GM21619 (cell line): Measurements from ENCODE around the gene LRRC42.
"Not testable (repeated sequence)": the region's sequence is repeated elsewhere in the genome, so short reads cannot be mapped to it uniquely, and the experiment has no call there.

Source experiments
- ATAC-seq: cut with Tn5 transposase; IDR thresholded peaks from one replicate; pipeline ENCODE4 v1.9.1; 2021; ENCODE audit not compliant: unreplicated experiment

The LRRC42 gene

DNA sequence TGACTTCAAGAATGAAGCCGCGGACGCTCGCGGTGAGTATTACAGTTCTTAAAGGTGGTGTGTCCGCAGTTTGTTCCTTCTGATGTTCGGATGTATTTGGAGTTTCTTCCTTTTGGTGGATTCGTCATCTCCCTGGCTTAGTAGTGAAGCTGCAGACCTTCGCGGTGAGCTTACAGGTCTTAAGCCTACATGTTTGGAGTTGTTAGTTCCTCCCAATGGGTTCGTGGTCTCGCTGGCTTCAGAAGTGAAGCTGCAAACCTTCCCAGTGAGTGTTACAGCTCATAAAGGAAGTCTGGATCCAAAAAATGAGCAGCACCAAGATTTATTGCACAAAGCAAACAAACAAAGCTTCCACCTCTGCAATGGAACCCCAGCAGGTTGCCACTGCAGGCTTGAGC, 57.1 kb downstream of the LRRC42 start:
- no peak for ATAC-seq

- not testable (repeated sequence) for ATAC-seq
Measured at GRCh38 chr1:54003750-54004480, 57.8 kb downstream of the LRRC42 start.

- no peak for ATAC-seq
Measured at GRCh38 chr1:54004481-54005049, 58.4 kb downstream of the LRRC42 start.

GRCh38 chr1:54006508-54006907, 60.4 kb downstream of the LRRC42 start:
- ATAC-seq = no peak

GRCh38 chr1:54007613-54008012, 61.5 kb downstream of the LRRC42 start:
- ATAC-seq = no peak

GRCh38 chr1:54008876-54009275, 62.7 kb downstream of the LRRC42 start:
- ATAC-seq = no peak

- no peak for ATAC-seq
Measured at GRCh38 chr1:54009406-54009805, 63.3 kb downstream of the LRRC42 start.

DNA sequence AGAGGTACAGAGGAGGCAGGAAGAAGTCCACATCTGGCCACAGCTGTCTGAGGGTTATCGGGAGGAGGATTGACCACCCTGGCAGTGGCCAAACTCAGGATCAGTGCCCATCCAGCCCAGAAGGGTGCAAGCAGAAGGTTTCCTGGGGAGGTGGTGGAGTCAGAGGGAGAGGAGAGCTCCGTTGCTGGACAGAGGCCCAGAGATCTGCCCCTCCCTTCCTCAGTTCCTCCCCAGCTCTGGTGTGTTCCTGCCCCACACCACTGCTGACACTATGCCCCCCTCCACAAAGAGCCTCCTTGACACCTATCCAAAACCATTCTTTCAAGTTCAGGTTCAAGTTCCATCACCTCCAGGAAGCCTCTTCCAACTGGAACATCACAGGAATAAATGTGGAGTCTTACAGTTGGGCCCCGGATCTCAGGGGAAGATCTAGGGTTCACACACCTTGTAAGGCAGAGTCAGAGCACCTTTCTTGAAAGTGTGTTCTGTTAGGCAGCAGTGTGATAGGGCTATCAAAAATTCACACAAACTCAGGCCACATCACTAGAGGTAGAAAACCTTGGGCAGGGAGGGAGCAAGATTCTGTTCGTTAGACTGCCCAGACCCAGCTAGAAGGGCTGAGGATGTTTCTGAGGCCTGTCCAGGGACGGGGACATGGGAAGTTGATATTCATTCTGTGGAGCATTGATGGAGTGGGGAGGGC, 64.4 kb downstream of the LRRC42 start:
- no peak for ATAC-seq

GRCh38 chr1:54011316-54012007, 65.3 kb downstream of the LRRC42 start:
- no peak for ATAC-seq

- ATAC-seq = no peak
Measured at GRCh38 chr1:54012008-54012325, 65.8 kb downstream of the LRRC42 start.

- ATAC-seq = no peak
Measured at GRCh38 chr1:54012863-54013262, 66.7 kb downstream of the LRRC42 start.

DNA sequence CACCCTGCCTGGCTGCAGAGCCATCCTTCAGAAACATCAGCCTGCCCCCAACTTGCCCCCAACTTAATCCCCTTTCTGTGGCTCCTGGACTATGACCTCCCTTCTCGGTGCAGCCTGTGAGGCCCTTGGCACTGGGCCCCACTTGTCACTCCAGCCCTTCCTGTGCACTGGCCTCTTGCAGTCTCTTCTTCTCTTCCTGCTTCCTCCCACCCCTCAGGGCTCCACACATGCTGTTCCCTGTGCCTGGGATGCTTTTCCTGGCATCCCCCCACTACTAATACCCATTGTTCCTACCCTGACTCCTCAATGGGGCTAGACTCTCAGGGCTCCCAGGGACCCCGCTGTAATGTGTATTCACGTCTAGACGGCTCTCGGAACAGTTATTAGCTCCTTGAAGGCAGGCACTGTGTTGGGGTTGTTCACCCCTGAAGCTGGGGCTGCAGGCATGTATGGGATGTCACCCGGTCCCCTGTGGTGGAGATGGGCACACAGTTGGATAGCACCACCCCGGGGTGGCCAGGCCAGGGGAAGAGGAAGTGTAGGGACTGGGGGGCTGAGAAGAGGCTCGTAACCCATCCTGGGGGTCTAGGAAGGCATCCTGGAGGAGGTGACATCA, 67.4 kb downstream of the LRRC42 start:
- no peak for ATAC-seq

- ATAC-seq = no peak
Measured at GRCh38 chr1:54014009-54014629, 68.0 kb downstream of the LRRC42 start.

DNA sequence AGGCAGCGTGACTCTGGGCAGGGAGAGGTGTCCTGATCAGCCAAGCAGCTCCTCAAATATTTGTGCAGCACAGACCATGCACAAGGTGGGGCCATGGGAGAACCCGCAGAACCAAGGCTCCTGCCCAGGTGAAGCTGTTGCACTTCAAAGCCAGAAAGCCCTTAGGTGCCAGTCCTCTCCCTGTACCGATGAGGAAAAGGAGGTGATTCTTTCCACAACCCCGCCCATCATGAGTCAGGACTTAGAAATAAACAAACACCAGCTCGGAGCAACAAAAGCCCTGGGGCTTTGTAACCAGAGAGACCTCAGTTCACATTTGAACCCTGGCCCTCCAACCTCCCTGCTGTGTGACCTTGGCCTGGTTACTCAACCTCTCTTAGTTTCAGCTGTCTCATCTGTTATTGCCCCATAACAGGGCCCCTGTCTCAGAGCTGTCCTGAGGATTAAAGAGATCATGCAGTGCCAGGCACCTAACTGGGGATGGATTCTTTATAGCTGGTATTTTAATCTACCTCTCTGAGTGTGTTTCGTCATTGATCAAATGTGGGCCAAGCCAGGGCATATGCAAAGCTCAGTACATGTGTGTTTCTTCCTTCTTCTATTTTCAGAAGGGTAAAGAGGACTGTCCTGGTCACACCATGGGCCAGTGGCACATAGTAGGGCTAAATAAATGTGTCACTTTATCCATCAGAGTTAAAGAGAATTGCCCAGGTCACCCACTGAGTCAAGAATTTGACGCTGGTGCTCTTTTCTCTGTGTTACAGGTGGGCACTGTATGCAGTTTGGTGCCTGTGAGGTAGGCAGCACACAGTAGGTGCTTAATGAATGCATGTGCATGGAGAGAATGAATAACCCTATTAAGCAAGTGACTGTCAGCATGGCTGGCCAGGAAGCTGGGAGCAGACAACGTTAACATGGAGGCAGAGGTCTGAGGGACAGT, 70.5 kb downstream of the LRRC42 start:
- no peak for ATAC-seq
